Peyer's patch (tissue), 4 donors: ENCODE results near the gene ZRSR2.

Experiments used
- POLR2A ChIP-seq, 2 donors: fragments of 450-650 bp; IDR thresholded peaks; one replicate each; pipeline ENCODE4 v1.5.1; 2017; ENCODE audit warnings: antibody characterized with exemption in 2 of 2, mild to moderate bottlenecking in 2 of 2, moderate library complexity in 2 of 2
- TF ChIP-seq, protein P1 (sequence below), 6 experiments: fragments of 450-650 bp in 4 of 6; fragments of 200-600 bp in 2 of 6; sonication (generic) in 1 of 6; IDR thresholded peaks; one replicate each; pipeline ENCODE4 v1.5.1; 2017 to 2019; ENCODE audit warnings: antibody characterized with exemption in 6 of 6, mild to moderate bottlenecking in 3 of 6, moderate library complexity in 1 of 6

DNA sequence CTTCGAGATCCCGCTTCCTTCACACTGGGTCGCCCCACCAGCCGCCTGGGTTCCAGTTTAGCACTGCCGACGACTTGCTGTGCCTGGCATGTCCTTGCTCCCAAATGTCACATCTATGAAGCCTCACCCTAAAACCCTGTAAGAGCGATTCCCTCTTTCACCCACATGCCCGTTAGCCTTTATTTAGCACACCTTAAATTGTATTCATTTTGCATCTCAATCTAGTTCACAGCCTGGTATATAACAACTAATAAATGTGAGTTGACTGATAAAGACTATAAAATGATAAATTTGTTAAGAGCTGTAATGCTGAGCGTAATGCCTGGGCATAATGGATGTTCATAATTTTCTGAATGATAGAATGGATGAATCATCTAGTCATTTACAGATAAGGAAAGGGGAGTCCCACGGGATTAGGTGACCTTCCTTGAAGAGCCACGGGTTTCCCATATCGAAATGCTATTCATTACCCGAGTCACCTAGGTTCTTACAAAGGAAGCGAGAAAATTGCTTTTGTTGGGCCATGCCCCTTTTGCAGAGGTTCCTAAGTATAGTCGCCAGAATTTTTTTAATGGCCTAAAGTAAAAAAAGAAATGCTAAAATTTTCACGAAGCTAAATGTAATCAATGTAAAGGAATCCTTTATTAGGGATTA lies 65.4 kb downstream of the ZRSR2 start:
- TF ChIP-seq, protein P1, sequence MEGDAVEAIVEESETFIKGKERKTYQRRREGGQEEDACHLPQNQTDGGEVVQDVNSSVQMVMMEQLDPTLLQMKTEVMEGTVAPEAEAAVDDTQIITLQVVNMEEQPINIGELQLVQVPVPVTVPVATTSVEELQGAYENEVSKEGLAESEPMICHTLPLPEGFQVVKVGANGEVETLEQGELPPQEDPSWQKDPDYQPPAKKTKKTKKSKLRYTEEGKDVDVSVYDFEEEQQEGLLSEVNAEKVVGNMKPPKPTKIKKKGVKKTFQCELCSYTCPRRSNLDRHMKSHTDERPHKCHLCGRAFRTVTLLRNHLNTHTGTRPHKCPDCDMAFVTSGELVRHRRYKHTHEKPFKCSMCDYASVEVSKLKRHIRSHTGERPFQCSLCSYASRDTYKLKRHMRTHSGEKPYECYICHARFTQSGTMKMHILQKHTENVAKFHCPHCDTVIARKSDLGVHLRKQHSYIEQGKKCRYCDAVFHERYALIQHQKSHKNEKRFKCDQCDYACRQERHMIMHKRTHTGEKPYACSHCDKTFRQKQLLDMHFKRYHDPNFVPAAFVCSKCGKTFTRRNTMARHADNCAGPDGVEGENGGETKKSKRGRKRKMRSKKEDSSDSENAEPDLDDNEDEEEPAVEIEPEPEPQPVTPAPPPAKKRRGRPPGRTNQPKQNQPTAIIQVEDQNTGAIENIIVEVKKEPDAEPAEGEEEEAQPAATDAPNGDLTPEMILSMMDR (IDR thresholded peaks at IDR 0.05): no peak
- TF ChIP-seq POLR2A (IDR thresholded peaks at IDR 0.05): no peak
